ENCODE measurements around the gene RHPN2.
A peak's percentile ranks its signal among the peaks of the same experiment; 100 is the strongest.
"Not testable (repeated sequence)": the region's sequence is repeated elsewhere in the genome, so short reads cannot be mapped to it uniquely, and the experiment has no call there.

Gene RHPN2

DNA sequence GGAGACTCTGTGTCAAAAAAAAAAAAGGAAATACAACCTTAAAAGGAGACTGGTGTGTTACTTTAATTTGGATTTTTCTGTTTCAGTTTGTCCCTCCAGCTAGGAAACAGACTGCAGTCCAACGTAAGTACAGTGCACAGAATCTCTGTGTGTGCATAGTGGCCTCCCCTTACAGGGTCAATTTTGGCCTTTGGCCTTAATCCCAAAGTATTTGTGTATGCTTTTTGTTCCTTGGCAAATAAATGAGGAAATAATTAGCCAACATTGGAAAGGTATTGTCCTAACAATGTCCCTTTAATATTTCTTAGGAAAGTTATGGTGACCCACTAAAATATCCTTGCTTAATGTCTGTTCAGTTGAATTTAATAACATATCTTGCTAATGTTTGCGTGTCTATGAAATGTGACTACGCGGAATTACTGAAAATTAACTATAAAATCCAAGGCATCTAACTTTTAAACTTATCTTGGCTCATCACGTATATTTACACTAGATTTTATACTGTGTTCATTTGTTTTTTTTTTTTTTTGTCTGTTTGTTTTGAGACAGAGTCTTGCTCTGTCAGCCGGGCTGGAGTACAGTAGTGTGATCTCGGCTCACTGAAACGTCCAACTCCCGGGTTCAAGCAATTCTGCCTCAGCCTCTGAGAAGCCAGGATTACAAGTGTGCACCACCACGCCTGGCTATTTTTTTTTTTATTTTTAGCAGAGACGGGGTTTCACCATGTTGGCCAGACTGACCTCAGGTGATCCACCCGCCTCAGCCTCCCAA lies 39.0 kb downstream of the RHPN2 start:
- not testable (repeated sequence) for DNase-seq

DNA sequence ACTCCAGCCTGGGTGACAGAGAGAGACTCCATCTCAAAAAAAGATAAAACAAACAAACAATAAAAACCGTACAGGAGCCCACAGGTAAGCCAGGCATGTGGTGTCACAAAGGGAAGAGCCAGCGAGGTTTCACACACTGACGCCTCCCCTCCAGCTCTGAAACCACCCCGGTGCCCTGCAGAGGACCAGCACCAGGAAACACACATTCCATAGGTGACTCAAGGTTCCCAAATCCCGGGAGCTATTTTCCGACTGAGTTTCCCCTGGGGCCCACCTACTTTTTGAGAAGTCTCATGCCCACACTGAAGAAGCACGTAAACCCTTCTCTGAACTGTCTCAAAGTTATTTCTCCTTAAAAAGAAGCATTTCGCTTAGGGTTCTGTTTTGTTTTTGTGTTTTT lies 40.3 kb downstream of the RHPN2 start:
- no peak for DNase-seq

DNA sequence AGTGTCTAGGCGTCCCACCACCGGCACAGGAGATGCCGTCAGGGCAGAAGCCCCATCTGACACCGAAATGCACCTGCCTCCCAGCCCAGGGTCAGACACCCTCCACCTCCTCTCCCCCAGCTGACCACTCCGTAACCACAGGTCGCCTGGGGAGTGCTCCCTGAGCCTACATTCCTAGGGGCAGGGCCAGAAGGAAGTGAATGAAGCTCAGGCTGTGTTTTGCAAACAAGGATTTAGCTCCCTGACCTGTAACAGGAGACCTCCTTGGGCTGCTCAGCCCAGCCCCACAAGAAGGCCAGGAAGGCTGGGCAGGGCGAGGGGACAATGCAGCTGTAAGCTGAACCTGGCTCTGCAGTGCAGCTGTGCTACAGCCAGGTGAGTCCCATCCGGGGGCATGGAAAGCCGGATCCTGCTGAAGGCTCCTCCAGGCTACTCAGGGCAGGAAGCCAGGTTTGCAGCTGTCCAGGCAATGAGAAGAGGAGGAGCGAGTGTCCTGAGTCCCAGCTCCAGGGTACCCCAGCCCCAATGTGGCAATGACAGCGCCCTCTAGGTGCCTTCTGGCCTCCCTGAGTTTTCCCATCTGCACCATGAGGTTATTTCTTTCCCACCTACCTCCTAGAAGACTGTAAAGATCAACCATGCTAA lies 42.1 kb downstream of the RHPN2 start:
- DNase-seq: peak; percentile 54

DNA sequence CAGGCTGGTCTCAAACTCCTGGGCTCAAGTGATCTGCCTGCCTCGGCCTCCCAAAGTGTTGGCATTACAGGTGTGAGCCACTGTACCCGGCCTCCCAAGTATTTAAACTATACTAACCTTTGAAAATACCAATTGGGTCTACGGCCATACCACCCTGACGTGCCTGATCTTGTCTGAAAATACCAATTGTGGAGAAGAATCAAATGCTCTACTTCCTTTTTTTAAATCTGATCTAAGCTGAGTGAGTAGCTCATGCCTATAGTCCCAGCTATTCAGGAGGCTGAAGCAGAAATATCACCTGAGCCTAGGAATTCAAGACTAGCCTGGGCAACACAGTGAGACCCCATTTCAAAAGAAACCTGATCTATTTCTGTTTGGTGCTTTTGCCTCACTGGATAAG lies 53.8 kb downstream of the RHPN2 start:
- not testable (repeated sequence) for DNase-seq

DNA sequence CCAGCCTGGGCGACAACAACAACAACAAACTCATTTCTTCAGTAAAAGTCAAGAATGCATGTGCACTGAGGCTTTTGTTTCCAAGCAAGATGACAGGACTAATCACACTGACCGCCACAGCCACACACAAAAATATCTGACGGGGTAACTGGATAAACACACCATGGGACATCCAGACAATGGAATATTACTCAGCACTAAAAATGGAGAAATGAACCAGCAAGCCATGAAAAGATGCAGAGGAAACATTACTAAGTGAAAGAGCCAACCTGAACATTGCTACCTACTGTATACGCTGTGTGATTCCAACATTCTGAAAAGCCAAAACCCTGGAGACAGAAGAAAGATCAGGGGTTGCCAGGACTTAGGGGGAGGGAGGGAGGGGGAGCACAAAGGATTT lies 56.0 kb downstream of the RHPN2 start:
- DNase-seq: no peak

DNA sequence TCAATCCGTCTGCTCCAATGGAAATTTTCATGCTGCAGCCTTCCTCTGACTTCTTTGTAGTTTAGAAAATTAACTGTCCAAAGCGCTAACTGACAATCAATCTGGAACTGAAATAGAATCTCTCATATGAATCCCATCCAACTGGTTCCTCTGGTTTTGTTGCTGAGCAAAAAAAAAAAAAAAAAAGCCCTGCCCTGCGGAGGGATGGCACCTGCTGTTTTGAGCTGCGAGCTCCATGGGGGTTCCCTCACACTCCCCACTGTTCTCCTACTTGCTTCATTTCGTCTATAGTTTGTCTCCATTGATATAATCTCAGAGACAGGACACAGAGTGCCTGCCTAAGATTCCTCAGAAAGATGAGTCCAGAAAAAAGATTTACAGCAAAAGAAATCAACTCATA lies 59.2 kb downstream of the RHPN2 start:
- peak; percentile 39 for DNase-seq

DNA sequence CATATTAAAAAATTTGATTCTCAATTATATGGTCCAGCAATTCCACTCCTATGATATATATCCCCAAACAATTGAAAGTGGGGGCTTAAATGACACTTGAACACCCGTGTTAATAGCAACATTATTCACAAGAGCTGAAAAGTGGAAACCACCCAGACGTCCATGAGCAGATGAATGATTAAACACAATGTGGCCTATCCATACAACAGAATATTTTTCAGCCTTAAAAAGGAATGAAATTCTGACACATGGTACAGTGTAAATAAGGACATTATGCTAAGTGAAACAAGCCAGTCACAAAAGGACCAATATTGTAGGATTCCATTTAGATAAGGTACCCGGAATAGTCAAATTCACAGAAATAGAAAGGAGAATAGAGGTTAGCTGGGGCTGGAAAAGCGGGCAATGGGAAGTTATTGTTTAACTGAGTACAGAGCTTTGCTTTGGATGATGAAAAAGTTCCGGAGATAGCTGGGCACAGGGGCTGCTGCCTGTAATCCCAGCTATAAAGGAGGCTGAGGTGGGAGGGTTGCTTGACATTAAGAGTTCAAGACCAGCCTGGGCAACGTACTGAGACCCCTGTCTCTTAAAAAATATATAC lies 61.2 kb downstream of the RHPN2 start:
- not testable (repeated sequence) for DNase-seq

DNA sequence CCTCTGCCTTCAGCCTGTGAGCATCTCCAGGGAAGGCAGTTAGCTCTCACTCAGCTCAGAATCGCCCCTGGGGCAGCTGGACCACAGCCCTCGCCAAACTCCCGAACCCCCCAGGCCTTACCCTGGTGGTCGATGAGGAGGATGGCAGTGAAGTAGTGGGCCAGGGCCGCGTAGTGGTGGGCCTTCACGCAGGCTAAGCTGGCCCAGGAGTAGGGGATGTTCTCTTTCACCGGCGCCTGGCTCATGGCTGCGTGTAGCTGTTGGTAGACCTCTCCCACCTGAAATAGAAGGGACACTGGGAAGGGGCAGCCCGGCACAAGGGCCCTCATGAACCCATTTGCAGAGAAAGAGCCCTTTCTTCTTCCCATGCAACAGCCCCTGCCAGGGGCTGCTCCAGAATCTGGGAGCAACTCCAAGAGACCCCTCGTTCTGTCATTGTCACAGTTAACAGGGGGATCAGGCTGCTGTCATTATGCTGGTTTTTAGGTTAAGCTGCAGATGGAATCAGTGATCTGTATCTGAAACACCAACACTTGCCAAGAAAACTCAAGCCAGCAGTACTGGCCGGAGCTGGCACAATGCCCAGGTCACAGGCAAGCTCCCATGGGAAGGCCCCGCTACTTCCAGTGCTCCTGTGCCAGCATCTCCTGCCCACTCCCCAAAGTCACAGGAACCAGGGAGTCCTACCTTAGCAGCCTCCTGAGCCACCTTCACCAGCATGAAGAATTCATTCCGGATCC lies 62.4 kb downstream of the RHPN2 start:
- DNase-seq: not testable (repeated sequence)

DNA sequence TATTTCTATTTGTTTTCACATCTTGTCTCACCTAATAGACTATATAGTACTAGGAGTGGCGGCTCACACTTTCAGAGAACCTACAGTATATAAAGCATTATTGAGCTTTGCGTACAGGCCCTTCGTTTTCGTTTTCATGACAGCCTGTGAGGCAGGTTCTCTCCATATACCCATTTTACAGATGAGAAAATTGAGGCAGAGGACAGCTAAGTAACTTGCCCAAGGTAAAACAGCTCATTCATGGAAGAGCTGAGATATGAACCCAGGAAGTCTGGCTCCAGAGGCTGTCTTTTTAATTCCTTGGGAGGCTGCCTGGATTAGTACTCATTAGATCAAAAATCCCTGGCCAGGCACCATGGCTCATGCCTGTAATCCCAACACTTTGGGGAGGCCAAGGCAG lies 63.8 kb downstream of the RHPN2 start:
- DNase-seq: no peak

DNA sequence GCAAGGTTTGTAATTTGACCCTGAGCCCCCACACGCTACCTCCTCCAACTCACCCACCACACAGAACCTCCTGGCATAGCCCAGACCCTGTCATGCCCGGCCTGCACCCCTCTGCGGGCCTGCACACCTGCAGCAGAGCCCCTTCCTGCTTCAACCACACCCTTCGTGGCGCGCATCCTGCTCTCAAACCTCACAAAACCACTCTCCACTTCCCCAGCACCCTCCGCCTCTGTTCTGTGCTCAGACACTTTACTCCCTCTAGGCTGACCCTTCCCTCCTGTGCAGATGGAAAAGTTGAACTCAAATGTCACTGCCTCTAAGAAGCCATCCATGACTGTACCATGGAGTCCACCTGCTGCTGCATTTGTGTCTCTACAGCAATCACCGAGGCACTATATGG lies 64.2 kb downstream of the RHPN2 start:
- no peak for DNase-seq

DNA sequence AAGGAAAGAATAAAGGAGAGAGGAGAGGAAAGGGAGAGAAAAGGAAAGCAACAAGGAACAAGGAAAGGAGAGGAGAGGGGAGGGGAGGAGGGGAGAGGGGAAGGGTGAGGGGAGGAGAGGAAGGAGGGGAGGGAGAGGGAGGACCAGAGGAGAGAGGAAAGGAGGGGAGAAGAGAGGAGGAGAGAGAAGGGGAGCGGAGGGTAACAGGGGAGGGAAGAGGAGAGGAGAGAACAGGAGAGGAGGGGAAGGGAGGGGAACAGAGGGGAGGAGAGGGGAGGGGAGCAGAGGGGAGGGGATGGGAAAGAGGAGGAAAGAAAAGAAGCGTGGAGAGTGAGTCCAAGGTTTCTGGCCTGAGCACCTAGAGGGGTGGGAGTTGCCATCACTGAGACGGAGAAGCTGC lies 66.0 kb downstream of the RHPN2 start:
- no peak for DNase-seq

DNA sequence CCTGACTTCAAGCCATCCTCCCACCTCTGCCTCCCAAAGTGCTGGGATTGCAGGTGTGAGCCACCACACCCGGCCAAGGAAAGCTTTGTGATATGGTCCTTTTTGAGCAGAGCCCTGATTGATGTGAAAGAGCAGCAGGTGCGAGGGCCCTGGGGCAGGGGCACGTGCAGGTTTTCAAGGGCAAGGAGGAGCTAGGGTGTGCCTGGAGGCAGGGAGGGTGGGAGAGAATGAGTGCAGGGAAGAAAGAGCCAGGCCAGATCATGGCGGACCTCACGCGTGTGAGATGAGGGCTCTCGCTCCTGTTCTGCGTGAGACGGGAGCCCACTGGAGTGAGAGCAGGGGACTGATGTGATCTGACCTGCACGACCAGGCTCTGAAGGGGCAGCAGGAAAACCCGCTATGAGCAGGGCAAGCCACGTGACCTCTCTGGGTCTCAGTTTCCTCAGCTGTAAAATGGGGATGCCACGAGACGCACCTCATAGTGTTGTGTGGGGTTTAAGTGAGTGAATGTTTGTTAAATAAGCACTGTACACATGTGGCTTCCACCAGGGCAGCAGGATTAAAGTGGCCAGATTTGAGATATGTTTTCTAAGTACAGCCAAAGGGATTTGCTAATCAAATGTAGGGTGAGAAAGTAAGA lies 66.9 kb downstream of the RHPN2 start:
- no peak for DNase-seq

DNA sequence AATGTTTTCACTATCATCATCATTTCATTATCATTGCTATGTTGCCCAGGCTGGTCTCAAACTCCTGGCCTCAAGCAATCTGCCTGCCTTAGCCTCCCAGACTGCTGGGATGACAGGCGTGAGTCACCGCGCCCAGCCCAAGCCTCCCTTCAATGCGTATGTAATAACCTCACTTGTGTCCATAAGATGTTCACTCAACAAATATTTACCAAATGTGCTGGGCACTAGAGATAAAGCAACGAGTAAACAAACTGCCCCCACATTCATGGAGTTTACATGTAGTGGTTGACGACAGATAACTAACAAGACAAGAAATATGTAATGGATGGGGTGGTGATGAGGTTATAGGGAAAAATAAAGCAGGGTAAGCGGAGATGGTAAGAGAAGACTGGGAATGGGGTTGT lies 67.6 kb downstream of the RHPN2 start:
- DNase-seq: peak; percentile 29

DNA sequence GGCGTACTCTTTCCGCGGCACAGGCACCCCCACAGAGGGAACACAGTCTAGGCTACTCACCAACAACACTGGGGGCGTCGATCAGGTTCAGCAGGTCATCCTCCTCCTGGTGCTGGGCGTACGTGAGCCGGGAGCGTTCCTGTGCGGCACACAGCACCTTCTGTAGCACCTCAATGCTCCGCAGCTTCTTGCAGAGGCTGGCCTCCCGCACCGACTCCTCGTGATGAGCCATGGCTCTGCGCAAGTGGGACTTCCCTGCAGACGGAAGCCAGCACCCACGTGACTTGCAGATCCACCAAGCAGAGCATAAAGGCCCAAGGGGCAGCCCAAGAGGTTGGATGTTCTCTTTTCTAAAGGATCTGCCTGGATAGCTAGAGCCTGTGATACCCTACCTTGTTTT lies 68.7 kb downstream of the RHPN2 start:
- not testable (repeated sequence) for DNase-seq

DNA sequence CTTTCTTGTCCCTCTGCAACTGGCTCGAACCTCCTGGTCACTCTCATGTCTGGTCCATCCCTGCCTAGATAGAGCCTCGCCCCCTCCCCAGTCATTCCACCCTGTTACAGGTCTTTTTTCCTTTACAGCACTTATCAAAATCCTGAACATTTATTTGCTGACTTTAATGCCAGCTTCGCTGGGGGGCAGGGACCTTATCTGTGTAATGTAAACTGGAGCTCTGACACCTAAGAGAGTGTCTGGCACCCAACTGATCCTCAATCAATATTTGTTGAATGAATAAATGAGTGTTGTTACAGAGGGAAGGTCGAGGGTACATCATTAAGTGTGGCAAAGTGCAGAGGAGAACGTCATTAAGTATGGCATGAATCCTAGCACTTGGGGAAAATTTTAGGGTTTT lies 76.0 kb downstream of the RHPN2 start:
- no peak for DNase-seq

DNA sequence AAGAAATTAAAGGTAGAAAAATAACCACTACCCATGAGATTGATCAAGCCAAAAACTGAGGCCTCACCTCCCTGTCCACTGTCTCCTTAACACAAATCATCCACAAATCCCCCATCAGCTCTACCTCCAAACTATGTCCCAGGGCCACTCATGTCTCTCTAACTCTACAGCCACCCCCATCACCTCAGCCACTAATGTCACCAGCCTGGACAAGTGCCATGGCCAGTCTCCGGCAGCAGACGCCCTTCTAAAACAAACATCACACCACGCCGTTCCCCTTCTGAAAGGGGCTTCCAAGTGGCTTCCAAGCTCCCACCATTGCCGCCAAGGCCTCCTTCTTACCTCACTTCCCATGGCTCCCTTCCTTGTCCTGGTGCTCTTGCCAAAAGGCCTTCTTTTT lies 76.4 kb downstream of the RHPN2 start:
- not testable (repeated sequence) for DNase-seq

DNA sequence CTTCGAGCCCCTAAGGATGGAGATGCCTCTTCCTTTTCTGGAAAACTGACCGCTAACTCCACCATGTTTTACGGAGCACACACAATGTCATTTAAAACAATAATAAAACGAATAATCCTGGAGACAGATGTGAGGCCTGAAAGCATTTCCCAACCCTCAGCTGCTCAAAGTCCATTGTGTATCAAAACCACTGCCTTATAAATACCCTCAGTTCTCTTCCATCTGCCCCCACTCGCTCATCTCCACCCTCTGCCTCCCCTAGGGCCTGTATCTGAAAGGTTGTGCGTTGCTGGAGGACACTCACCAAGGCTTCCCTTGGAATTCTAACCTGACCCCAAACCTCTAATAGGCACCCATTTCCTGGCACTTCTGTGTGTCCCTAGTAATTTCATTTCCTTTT lies 82.2 kb downstream of the RHPN2 start:
- DNase-seq: not testable (repeated sequence)

DNA sequence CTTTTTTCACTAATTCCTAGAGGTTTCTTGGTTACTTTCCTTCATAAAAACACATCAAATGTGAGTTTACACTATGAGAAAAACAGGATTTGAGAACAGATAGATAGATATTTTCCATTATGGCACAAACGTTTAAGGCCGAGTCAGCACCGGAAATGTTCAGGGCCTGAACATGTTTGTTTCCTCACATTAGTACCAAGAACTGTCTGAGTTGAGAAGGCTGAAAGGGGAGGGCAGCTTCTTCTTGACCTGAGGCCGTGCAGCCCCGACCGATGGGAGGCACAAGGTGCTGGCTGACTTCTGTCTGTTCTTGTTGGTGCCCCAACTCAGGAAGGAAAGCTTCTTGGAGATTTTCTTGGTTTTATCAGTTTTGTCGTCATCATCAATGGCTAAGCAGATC lies 84.9 kb downstream of the RHPN2 start:
- DNase-seq: not testable (repeated sequence)

DNA sequence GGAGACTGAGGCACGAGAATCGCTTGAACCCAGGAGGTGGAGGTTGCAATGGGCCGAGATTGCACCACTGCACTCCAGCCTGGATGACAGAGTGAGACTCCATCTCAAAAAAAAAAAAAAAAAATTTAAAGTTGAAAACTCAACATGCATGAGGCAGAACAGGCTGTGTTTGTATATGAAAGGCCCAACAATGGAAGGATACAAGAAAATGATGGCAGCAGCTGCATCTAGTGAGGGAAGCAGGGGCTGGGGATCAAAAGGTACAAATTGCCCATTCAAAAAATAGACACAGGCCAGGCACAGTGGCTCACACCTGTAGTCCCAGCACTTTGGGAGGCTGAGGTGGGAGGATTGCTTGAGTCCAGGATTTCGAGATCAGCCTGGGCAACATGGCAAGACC lies 86.9 kb downstream of the RHPN2 start:
- not testable (repeated sequence) for DNase-seq

DNA sequence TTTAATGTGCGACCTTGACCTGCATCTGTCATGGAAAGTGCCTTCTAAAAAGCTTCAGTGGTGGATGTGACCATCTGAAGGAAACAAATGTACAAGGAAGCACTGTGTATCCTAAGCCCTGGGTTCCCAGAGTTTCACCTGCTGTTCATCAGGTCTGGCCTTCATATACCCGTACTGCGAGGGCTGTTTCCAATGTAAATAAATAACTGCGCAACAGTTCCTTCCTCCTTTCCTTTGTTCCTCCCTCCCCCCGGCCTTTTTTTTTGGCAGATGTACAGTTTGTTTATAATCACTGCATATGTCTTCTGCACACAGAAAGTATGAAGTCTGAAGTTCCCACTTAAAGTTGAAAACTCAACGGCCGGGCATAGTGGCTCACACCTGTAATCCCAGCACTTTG lies 87.4 kb downstream of the RHPN2 start:
- DNase-seq: peak; percentile 77

DNA sequence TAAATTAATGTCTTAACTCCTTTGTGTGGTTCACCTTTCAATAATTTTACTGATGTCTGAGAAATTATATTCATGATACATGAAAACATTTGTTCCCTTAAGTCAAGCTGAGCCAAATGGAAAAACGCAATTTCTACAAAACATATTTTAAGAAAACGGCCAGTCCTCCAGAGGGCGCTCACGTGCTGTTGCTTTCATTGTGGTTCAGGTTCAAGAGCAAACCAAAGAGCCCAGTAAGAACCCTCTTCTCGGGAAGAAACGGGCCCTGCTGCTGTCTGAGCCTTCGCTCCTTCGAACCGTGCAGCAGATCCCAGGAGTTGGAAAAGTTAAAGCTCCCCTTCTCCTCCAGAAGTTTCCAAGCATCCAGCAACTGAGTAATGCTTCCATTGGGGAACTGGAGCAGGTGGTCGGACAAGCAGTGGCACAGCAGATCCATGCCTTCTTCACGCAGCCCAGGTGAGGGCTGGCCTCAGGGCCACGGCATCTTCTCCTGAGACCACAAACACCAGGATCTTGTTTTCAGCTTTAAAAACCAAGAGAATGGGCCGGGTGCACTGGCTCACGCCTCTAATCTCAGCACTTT lies 88.4 kb downstream of the RHPN2 start:
- DNase-seq: peak; percentile 55

DNA sequence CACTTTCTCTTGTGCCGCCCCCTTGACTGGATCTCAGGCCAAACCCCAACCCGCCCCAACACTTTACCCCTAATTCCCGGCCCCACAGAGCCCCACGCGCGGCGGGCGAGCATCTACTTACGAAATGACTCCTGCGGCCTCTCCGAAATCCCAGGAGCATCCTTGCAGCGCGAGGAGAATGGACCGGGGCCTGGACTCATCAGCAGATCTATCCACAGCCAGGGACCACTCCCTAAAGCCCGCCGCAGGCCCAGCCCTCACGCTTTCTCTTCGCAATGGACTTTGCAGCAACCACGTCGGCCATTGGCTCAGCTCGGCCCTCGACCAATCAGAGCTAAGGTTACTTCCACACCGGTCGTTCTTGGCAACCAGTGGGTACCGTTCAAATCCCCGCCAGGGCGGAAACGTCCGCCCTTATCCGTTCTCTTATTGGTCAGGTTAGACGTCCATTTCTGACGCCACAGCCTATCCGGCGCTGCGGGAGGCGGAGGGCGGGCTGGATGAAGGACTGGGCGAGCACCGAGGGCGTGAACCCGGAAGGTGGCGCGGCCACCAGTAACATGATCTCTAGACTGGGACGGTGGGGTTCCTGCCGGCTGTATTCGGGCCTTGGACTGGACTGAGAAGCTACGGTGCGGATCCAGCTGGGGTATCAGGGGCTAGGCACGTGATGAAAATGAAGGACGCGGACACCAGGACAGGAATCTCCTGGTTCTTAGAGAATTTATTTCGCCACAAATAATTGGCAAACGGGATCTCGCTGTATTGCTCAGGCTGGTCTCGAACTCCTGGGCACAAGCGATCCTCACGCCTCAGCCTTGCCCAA lies 92.8 kb downstream of the RHPN2 start, which contains the start of the genes CEP89 and FAAP24:
Gene CEP89, minus strand, starts transcription at position 244 of the 826 bp plus-strand sequence. Its CDS starts 84 bp downstream, at position 160.
Gene FAAP24, plus strand, starts transcription at position 528 of the 826 bp plus-strand sequence. CDS start 955 bp downstream, outside the sequence.
- peak; percentile 98 for DNase-seq
